GM19324 (cell line): ENCODE data around the gene KHDRBS1.
"Not testable (repeated sequence)": the region's sequence is repeated elsewhere in the genome, so short reads cannot be mapped to it uniquely, and the experiment has no call there.

Source experiments
- ATAC-seq: cut with Tn5 transposase; IDR thresholded peaks from one replicate; pipeline ENCODE4 v1.9.1; 2021; ENCODE audit warnings: mild to moderate bottlenecking, moderate library complexity; ENCODE audit not compliant: unreplicated experiment, low FRiP score

The KHDRBS1 gene, protein sequence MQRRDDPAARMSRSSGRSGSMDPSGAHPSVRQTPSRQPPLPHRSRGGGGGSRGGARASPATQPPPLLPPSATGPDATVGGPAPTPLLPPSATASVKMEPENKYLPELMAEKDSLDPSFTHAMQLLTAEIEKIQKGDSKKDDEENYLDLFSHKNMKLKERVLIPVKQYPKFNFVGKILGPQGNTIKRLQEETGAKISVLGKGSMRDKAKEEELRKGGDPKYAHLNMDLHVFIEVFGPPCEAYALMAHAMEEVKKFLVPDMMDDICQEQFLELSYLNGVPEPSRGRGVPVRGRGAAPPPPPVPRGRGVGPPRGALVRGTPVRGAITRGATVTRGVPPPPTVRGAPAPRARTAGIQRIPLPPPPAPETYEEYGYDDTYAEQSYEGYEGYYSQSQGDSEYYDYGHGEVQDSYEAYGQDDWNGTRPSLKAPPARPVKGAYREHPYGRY

DNA sequence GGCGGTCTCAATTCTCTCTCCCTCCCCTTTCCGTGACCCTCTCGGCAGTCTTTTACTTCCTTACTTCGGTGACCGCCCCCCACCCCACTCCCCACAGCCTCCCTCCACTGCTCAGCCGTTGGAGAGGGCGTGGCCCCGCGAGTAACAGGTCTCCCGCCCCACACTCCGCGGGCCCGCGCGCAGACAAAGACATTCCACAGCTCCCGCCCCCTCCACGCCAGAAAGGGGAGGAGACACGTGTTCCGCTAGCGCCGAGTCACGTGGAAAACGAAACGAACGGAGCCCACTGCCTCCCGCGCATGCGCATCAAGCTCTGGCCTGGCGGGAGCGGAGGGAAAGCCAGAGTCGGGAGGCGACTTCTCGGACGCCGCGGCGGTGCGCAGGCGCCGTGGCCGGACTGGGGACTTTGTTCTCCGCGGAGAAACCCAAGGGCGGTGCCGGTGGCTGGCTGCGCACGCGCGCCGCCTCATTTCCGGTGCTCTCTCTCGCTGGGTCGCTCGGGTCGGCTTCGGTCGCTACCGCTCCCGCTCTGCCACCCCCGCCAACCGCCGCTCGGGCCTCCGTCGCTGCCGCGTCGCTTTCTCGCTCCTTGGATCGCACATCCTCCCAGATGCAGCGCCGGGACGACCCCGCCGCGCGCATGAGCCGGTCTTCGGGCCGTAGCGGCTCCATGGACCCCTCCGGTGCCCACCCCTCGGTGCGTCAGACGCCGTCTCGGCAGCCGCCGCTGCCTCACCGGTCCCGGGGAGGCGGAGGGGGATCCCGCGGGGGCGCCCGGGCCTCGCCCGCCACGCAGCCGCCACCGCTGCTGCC is at the start of gene KHDRBS1:
Gene KHDRBS1 (plus strand): TSS at position 483 of the 813 bp plus-strand sequence. CDS start 128 bp downstream, at position 611.
- peak; percentile 90 for ATAC-seq

DNA sequence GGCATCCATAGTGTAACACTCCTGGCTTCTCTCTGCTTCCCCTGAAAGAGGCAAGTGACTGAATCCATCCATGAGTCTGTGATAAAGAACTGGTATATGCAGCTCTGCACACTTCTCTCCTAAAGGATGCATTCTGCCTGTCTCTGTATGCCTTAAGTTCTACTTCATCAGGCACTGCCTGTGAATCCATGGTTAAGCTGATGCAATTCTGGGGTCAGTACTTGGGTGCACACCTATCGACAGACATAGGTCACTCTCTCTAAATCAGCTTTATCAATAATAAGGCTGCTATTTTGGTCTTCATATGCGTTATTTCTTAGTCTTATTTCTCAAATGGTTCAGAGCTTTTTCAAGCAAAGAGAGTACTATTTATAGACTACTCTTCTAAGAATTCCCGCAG is 42.8 kb upstream of the KHDRBS1 start:
- no peak for ATAC-seq

DNA sequence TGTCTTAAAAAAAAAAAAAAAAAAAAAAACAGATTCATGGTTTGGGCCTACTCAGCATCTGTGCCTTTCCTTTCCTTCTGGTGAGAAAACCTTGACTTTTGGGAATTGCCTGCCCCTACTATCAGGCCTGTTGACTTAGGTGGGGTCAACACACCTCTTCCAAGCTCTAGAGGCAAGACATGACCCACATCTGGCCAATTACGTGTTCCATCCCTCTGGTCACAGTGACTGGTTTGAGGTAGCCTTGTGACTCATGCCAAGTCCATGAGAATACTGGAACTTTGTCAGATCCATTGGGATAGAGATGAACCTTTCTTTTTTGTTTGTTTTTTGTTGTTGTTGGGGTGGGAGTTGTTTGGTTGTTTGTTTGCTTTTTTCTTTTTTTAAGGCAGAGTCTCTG is 37.3 kb upstream of the KHDRBS1 start:
- no peak for ATAC-seq

DNA sequence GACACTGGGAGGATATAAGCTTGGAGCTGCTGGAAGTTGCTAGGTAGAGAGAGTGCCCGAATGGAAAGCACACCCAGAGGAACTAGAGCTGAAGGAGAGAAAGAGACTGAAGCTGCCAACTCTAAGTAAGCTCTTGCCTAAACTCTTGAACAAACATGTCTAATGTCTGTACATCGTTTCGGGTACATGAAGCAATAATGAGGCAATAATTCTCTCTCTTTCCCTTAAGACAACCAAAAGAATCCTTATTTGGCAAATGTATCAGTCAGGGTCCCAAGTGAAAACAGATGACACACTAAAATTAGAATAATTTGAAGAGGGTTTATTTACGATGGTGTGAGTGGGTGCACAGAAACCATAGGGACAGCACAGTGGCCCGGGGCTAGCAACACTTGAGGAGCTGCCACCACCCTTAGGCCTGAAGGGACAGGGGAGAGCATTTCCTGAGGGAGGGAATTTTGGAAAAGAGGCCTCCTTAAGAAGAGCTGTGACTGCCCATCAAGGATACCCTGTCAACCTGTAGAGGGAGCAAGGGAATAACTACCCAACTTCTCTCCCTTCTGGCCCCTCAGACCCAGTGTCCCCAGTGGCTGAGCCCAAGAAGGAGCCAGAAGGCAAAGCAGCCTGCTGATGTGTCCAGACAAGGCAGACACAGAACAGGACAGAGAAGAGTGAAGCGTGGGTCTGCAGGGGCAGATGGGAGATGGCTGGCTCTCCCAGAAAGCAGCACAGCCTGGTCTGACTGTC is 36.1 kb upstream of the KHDRBS1 start:
- ATAC-seq: no peak

DNA sequence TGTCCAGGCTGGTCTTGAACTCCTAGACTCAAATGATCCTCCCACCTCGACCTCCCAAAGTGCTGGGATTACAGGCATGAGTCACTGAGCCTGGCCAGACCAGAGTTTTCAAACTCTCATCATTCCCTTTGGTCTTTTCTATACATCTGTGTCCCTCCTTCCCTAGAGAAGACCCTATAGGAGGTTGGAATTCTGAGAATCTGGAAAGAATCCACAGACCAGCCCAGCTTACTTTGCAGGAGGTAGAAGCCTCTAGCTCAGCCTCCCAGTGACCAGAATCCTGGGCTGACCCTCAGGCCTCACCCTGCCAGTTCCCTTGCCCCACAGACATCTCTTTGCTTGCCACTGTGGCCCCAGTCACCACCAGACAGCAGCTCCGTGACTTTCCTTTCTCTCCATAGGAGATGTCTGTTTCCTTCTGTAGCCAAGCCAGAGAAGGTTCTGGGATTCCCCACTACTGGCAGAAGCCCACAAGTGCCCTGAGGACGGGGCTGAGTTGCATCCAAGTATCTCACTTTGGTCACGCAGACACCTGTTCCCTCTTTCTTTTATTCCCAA is 34.7 kb upstream of the KHDRBS1 start:
- no peak for ATAC-seq

DNA sequence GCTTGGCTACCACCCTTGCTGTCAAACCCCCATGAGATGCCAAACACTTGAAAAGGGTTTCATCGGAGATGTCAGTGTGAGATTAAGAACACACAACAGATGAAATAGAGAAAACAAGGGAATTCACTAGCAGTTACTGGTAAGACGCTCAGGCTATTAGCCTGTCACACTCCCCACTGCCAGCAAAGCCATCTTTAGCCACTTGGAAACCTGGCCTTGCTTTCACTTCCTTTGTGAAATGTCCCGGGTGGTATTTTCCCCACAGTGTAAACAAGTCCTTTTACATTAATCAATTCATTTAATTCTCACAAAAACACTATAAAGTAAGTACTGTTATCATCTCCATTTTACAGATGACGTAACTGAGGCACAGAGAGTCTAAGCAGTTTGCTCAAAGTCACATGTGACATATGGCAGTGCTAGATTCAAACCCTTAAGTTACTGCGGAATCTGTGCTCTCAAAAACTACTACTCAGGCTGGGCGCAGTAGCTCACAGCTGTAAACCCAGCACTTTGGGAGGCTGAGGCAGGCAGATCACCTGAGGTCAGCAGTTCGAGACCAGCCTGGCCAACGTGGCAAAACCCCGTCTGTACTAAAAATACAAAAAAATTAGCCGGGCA is 32.7 kb upstream of the KHDRBS1 start:
- ATAC-seq: no peak

DNA sequence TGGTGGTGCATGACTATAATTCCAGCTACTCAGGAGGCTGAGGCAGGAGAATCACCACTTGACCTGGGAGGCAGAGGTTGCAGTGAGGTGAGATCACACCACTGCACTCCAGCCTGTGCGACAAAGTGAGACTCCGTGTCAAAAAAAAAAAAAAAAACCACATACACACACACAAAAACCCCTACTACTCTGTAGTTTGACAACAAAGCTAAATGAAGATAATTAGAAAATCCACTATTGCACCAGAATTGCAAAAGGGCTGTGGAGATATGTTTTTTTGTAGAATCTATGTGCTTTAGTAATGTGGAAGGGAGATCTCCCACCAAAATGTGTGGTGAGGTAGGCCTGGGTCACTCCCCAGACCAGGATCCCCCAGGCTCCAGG is 32.2 kb upstream of the KHDRBS1 start:
- no peak for ATAC-seq

DNA sequence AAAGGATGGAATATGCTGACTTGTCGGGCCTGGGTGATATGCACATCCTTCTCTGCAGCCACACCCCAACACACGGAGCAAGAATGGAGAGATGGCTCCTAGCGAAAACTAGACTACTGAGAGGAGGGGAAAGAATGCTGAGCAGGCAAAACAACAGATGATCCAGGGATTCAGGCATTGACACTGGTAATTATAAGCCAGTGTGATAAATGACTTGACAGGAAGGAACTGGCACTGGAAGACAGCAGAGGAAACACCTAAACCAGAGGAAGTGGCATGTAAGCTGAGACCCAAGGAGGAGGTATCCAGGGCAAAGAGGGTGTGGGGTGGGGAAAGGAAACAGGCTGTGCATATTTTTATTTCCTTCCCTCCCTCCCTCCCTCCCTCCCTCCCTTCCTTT is 31.7 kb upstream of the KHDRBS1 start:
- ATAC-seq: no peak

DNA sequence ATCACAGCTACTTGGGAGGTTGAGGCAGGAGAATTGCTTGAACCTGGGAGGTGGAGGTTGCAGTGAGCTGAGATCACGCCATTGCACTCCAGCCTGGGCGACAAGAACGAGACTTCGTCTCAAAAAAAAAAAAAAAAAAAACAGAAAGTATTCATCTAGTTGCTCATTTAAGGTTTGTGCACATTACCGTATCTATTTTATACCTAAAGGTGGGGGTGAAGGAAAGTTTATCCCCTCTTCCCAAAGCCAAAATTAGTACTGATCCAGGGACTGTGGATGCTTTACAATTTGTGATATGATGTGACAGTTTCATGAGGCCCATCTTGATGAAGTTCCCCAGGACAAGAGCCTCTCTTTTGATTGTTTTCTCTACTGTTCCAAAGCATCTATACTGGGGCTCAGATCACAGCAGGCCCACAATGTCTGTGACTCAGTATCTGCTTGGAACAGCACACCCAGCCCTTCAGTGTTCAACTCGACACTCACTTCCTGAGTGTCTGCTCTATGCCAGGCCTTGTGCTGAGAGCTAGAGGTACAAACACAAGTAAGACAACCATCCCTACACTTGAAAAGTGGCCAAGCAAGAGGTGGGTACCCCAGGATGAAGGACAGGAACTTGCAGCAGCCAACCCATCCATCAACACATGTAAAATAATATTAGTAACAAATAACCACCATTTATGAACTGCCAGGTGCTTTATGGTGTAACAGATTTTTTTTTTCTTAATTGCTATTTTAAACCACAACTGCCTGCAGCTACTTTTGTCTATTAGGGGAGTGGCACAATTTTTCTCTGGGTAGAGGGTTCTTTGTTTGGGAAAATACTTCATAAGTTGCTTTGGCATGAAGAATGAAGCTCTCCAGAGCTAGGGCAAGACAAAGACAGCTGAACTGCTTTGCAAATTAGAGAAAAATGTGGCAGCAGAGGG is 29.0 kb upstream of the KHDRBS1 start:
- ATAC-seq: no peak

DNA sequence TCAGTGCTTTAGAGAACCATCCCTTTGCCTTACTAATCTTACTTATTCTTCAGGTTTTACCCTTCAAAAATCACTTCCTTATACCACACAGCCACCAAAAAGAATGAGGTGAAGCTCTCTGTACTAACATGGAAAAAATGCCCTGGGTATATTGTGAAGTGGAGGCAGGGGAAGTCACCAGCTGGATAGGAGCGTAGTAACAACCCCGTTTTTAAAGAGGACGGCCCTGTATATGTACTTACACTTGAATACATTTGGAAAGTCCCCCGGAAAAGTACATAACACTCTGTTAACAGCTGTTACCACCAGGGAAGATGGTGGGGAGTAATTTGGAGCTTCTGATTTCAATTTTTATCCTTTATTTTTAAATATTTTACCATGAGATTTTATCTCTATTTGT is 28.2 kb upstream of the KHDRBS1 start:
- ATAC-seq: no peak

DNA sequence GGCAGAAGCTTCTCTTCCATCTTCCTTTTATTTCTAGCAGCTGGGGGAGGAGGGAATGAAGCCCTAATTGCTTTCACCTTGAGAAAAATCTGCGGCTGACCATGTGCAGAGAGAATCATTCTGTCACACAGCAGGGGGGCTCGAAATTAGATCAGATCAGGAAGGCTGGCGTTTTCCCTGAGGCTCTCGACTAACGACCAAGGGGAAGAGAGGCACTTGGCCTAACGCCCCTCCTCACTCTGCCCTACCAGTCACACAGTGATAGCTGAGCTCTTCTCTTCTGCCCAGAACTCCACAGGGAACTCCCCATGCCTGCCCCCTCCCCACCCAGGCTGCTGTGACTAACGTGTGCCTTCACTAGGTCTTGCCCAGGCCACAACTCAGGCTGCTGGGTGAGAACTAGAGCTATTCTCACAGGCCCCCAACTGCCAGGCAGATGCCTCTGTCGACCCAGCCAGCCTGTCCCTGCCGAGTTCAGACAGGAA is 26.5 kb upstream of the KHDRBS1 start:
- no peak for ATAC-seq

DNA sequence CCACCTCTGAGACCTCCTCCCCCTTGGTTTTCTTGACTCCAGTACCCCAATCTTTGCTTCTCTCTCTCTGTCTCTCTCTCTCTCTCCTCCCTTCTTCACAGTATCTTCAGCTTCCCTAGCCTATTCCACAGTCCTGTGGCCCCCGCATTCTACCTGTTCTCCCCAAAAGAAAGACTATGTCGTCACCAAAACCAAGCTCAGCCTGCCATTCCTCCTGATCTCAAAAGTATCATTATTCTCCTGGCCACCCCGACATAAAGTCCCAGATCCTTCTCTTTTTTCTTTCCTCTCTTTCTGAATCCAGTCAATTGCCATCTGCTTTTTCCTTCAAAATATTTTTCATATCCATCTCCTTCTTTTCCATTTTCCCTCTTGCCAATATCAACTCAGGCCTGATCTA is 23.7 kb upstream of the KHDRBS1 start:
- no peak for ATAC-seq

DNA sequence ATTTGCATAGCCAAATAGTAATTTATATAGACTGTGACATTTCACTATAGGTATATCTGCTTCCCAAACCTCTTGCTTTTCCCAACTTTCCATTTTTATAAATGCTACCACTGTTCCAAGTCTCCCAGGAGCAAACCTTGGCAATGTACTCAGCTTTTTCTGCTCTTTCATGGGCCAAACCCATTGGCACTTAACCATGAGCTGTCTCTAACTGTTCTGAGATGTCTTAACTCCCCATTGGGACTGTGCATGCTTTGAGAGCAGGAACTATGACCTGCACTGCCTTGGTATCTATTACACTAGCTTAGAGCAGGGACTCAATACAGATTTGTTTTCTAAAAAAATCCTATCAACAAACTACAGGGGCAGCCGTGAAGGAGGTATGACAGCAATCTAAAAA is 22.5 kb upstream of the KHDRBS1 start:
- ATAC-seq: no peak

DNA sequence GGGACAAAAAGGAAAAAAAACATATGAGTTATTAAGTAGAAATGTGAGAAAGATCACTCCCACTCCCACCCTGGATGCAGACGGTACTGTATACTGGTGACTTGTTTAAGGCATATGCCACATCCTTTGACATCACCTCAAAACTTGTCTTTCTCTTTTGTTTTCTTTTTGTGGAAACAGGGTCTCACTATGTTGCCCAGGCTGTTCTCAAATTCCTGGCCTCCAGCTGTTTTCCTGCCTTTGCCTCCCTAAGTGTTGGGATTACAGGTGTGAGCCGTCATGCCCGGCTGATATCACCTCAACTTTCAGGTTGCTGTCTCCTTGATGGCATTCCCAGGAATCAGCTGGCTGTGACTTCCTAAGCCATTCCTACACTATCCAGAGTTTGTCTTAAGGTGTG is 18.4 kb upstream of the KHDRBS1 start:
- ATAC-seq: no peak

DNA sequence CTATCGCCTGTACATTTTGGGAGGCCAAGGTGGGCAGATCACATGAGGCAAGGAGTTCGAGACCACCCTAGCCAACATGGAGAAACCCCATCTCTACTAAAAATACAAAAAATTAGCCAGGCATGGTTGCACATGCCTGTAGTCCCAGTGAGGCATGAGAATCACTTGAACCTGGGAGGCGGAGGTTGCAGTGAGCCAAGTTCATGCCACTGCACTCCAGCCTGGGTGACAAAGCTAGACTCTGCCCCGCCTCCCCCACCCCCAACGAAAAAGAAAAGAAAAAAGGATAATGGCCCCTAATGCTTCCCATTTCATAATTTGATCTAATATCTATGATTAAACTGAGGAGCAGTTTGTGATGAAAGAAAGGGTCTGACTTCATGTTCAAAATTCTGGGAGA is 17.5 kb upstream of the KHDRBS1 start:
- ATAC-seq: not testable (repeated sequence)

DNA sequence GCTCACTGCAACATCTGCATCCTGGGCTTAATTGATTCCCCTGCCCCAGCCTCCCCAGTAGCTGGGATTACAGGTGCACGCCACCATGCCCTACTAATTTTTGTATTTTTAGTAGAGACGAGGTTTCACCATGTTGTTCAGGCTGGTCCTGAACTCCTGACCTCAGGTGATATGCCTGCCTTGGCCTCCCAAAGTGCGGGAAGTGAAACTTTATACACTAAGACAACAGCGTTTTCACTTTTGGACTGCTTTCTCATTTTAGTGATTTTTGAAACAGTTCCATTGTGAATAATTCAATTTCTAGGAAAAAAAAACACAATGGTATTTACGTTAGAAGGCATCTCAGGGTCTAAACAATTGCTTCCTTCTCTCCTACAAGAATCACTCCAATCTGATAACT is 11.8 kb upstream of the KHDRBS1 start:
- ATAC-seq: no peak

DNA sequence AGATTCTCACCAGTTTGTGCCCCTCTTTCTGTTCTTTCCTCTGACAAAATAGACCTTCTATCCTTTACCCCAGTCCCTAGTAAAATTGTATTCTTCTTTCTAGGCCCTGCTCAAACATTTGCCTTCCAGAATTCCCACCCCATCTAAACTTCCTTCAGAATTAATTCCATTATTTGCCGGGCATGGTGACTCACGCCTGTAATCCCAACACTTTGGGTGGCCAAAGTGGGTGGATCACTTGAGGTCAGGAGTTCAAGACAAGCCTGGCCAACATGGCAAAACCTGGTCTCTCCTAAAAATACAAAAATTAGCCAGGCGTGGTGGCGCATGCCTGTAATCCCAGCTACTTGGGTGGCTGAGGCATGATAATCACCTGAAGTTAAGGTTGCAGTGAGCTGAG is 11.4 kb upstream of the KHDRBS1 start:
- not testable (repeated sequence) for ATAC-seq

DNA sequence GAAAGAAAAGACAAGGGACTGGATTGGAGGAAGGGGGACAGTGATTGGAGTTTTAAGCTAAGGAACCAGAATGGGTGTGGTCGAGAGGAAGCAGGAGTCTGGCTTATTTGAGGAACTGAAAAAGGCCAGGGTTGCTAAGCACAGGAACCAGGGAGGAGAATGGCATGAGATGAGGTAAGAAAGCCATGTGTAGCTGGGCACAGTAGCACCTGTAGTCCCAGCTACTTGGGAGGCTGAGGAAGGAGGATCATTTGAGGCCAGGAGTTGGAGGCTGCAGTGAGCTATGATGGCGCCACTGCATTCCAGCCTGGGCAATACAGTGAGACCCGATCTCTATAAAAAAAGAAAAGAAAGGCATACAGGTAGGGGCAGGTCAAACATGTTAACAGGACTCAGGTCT is 8.1 kb upstream of the KHDRBS1 start:
- ATAC-seq: no peak

DNA sequence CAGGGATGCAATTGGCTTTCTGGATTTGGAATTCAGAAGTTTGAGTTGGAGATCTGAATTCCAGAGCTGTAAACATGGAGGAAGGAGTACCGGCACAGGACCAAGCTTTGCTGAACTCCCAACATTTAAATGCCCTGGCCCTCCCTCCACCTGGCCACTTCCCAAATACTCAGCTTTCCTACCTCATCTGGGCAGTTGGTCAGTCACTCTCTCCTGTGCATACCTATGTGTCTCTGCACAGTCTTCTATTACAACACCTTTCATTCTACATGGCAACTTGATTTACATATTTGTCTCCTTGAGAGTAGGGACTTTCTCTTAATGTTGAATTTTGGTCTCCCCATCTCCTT is 6.1 kb upstream of the KHDRBS1 start:
- ATAC-seq: no peak
